Measurements from ENCODE around the gene GRID2. TPM values are rescaled to one million over a fixed set of nuclear protein-coding genes. Genes with fewer than 3 reads are reported as not detected.

Gene GRID2
- total and polyA plus RNA-seq, 8 donors, result 6.4 TPM; not detected in 7

DNA sequence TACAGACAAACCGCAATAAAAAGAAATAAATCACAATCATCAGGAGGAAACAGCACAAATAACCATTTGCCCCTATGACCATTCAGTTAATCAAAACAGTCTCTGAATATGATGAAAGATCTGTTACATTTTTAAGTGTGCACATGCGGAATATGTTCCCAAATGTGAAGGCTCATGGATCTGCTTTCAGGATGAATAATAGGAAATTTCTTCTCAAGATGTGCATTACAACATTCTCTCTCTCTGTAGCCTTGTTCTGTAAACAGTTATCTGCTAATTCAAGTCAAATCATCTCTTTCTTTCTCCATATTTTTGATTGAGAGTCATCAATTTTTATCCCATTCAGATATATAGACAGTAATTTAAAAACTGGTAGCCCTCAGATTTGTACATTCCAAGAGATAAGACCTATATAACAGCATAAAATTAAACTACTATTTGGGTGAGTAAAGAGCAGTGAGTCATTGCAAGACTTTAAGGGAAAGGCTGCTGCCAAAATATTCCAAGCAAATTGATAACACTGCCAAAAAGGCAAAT, 1090.8 kb downstream of the GRID2 start:
- H3K36me3 ChIP-seq, result no peaks in the 10 kb centered on the region
- H3K27me3 ChIP-seq, result no peaks in the 10 kb centered on the region
- no peak overlapping the region for H3K27ac ChIP-seq
- peak in 1 of 2 donors; percentile 5 for DNase-seq
- no peak overlapping the region for H3K4me3 ChIP-seq
- TF ChIP-seq POLR2A (IDR thresholded peaks at IDR 0.05), result no peak
- TF ChIP-seq, protein P1, sequence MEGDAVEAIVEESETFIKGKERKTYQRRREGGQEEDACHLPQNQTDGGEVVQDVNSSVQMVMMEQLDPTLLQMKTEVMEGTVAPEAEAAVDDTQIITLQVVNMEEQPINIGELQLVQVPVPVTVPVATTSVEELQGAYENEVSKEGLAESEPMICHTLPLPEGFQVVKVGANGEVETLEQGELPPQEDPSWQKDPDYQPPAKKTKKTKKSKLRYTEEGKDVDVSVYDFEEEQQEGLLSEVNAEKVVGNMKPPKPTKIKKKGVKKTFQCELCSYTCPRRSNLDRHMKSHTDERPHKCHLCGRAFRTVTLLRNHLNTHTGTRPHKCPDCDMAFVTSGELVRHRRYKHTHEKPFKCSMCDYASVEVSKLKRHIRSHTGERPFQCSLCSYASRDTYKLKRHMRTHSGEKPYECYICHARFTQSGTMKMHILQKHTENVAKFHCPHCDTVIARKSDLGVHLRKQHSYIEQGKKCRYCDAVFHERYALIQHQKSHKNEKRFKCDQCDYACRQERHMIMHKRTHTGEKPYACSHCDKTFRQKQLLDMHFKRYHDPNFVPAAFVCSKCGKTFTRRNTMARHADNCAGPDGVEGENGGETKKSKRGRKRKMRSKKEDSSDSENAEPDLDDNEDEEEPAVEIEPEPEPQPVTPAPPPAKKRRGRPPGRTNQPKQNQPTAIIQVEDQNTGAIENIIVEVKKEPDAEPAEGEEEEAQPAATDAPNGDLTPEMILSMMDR (IDR thresholded peaks at IDR 0.05), result no peak
- H3K4me1 ChIP-seq, result no peaks in the 10 kb centered on the region
- intact Hi-C loops (cut with DNase I; ENCODE audit: low total_unique reads), result no loop called here
- 73 to 83% (median 76%) methylated on average over 2 of the region's 2 CpGs for WGBS, 5 donors
- H3K9me3 ChIP-seq, result no peaks in the 10 kb centered on the region

DNA sequence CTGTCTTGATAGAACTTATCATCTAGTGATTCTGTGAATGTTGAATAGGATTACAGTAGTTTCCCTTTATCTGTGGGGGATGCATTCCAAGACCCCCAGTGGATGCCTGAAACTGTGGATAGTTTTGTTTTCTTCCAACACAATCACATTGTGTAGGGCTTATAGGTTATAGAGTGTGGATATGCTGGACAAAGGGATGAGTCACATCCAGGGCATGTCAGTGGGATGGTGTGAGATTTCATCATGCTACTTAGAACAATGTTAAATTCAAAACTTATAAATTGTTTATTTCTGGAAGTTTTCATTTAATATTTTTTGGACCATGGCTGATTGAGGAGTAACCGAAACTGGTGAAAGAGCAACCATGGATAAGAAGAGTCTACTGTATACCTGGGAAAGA, 1092.5 kb downstream of the GRID2 start:
- 89 to 95% (median 94%) methylated on average over 1 of the region's 1 CpG for WGBS, 5 donors
- Histone ChIP-seq H3K9me3 (no peaks in the 10 kb centered on the region), H3K4me1 (no peaks in the 10 kb centered on the region), H3K27me3 (no peaks in the 10 kb centered on the region), H3K4me3 (no peak overlapping the region), H3K36me3 (no peaks in the 10 kb centered on the region), H3K27ac (no peak overlapping the region)
- DNase-seq, result no peak
- intact Hi-C loops (cut with DNase I; ENCODE audit: low total_unique reads), result no loop called here
- no peak for TF ChIP-seq EP300 (IDR thresholded peaks at IDR 0.05)
- TF ChIP-seq, protein P1 (IDR thresholded peaks at IDR 0.05), result no peak
- TF ChIP-seq POLR2A (IDR thresholded peaks at IDR 0.05), result no peak
- TF ChIP-seq POLR2AphosphoS5 (IDR thresholded peaks at IDR 0.05), result no peak

GRCh38 chr4:93403571-93403970, 1099.8 kb downstream of the GRID2 start:
- intact Hi-C loops (cut with DNase I; ENCODE audit: low total_unique reads), result no loop called here
- Histone ChIP-seq H3K4me3 (no peak overlapping the region), H3K27ac (no peak overlapping the region), H3K9me3 (no peaks in the 10 kb centered on the region), H3K36me3 (no peaks in the 10 kb centered on the region), H3K27me3 (no peaks in the 10 kb centered on the region), H3K4me1 (no peaks in the 10 kb centered on the region)
- 83 to 97% (median 89%) methylated on average over 1 of the region's 1 CpG for WGBS, 5 donors
- no peak for DNase-seq
- no peak for TF ChIP-seq POLR2A (IDR thresholded peaks at IDR 0.05)
- TF ChIP-seq, protein P1 (IDR thresholded peaks at IDR 0.05), result no peak
- no peak for TF ChIP-seq POLR2AphosphoS5 (IDR thresholded peaks at IDR 0.05)
- TF ChIP-seq EP300 (IDR thresholded peaks at IDR 0.05), result no peak

GRCh38 chr4:93407493-93408275, 1103.9 kb downstream of the GRID2 start:
- TF ChIP-seq, protein P1 (IDR thresholded peaks at IDR 0.05), result no peak
- Histone ChIP-seq H3K27ac (no peak overlapping the region), H3K36me3 (no peaks in the 10 kb centered on the region), H3K4me3 (no peak overlapping the region), H3K27me3 (no peaks in the 10 kb centered on the region), H3K4me1 (no peaks in the 10 kb centered on the region), H3K9me3 (no peaks in the 10 kb centered on the region)
- no peak for DNase-seq
- 46 to 74% (median 67%) methylated on average over 5 to 8 of the region's 8 CpGs for WGBS, 5 donors
- intact Hi-C loops (cut with DNase I; ENCODE audit: low total_unique reads), result no loop called here

Data from stomach (tissue), 9 donors.